Measurements from ENCODE around the gene SOD1.

GRCh38 chr21:31616216-31616615 lies 43.3 kb upstream of the SOD1 start:
- TF ChIP-seq ZSCAN5A (tag by site-specific recombination; IDR thresholded peaks at IDR 0.05) (no peak), SCRT2 (tag by site-specific recombination; IDR thresholded peaks at IDR 0.05) (no peak), CTCF (tag by site-specific recombination; IDR thresholded peaks at IDR 0.05) (no peak), GLIS1 (tag by site-specific recombination; IDR thresholded peaks at IDR 0.05) (no peak), ZFP37 (tag by site-specific recombination; IDR thresholded peaks at IDR 0.05) (no peak), HOXA7 (CRISPR knock-in tag; IDR thresholded peaks at IDR 0.05; ENCODE audit: borderline replicate concordance) (no peak), ZBTB10 (tag by site-specific recombination; IDR thresholded peaks at IDR 0.05) (no peak), ZNF146 (tag by site-specific recombination; IDR thresholded peaks at IDR 0.05) (no peak), ZBTB48 (tag by site-specific recombination; IDR thresholded peaks at IDR 0.05) (no peak), ZNF23 (tag by site-specific recombination; IDR thresholded peaks at IDR 0.05; ENCODE audit: borderline replicate concordance) (no peak), ZFP3 (tag by site-specific recombination; IDR thresholded peaks at IDR 0.05; ENCODE audit: low read depth) (no peak)

All from HEK293 (cell line).